GDM1 (cell line): ENCODE data around the gene TTC28.
"Not testable (repeated sequence)": the region's sequence is repeated elsewhere in the genome, so short reads cannot be mapped to it uniquely, and the experiment has no call there.

ENCODE experiments used
- DNase-seq: peaks from one replicate; lab custom pipeline; 2025; lab: John Stamatoyannopoulos, UW

Gene TTC28

GRCh38 chr22:28674121-28674563 is 5.5 kb downstream of the TTC28 start:
- peak; percentile 65 for DNase-seq

- no peak for DNase-seq
Observed at GRCh38 chr22:28670756-28671155, 8.9 kb downstream of the TTC28 start.

DNA sequence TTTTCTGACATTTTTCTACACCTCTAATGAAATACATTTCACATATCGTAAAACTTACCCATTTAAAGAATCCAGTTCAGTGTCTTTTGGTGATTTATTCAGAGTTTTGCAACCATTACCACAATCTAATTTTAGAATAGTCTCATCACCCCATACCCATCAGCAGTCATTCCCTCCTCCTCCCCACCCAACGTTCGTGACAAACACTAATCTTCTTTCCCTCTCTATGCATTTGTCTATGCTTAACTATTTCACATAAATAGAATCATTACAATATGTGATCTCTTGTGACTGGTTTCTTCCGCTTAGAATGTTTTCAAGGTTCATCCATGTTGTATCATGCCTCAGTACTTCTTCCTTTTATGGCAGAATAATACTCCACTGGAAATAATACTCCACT is 9.5 kb downstream of the TTC28 start:
- no peak for DNase-seq

- no peak for DNase-seq
Observed at GRCh38 chr22:28669387-28669786, 10.3 kb downstream of the TTC28 start.

DNA sequence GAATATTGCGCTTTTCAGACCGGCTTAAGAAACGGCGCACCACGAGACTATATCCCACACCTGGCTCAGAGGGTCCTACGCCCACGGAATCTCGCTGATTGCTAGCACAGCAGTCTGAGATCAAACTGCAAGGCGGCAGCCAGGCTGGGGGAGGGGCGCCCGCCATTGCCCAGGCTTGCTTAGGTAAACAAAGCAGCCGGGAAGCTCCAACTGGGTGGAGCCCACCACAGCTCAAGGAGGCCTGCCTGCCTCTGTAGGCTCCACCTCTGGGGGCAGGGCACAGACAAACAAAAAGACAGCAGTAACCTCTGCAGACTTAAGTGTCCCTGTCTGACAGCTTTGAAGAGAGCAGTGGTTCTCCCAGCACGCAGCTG is 16.1 kb downstream of the TTC28 start:
- DNase-seq, result not testable (repeated sequence)

GRCh38 chr22:28658448-28658847 is 21.2 kb downstream of the TTC28 start:
- no peak for DNase-seq

- DNase-seq, result no peak
Observed at GRCh38 chr22:28656181-28656580, 23.5 kb downstream of the TTC28 start.

GRCh38 chr22:28650463-28650862 is 29.2 kb downstream of the TTC28 start:
- no peak for DNase-seq

DNA sequence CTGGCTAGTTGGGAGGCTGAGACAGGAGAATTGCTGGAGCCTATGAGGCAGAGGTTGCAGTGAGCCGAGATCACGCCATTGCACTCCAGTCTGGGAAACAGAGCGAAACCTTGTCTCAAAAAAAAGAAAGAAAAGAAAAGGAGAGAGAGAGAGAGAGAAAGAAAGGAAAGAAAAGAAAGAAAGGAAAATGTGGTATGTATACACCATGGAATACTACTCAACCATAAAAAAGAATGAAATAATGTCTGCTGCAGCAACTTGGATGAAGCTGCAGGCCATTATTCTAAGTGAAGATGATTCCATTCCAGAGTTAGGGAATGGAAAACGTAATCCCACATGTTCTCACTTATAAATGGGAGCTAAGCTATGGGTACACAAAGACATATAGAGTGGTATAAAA is 30.8 kb downstream of the TTC28 start:
- DNase-seq, result no peak

DNA sequence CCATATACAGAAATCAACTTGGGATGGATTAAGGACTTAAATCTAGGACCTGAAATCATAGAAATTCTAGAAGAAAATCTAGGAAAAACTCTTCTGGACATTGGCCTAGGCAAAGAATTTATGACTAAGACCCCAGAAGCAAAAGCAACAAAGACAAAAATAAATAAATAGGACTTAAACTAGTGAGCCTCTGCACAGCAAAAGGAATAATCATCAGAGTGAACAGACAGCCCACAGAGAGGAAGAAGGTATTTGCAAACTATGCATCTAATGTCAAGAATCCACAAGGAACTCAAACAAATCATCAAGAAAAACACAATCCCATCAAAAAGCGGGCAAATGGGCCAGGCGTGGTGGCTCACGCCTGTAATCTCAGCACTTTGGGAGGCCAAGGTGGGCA is 32.4 kb downstream of the TTC28 start:
- no peak for DNase-seq

- DNase-seq, result no peak
Observed at GRCh38 chr22:28639321-28639720, 40.3 kb downstream of the TTC28 start.

DNA sequence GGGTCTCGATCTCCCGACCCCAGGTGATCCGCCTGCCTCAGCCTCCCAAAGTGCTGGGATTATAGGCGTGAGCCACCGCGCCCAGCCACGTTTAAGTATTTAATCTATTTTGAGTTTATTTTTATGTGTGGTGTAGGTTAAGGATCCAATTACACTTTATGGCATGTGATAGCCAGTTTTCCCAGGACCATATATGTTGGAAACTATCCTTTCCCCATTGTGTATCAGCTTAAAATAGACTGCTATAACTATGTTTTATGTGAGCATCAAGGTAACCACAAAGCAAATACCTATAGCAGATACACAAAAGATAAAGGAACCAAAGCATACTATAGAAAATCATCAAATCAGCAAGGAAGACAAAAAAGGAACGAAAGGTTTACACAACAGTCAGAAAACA is 42.4 kb downstream of the TTC28 start:
- no peak for DNase-seq

GRCh38 chr22:28630177-28630574 is 49.5 kb downstream of the TTC28 start:
- DNase-seq, result no peak

GRCh38 chr22:28629420-28630176 is 50.0 kb downstream of the TTC28 start:
- DNase-seq, result no peak

GRCh38 chr22:28628766-28629165 is 50.9 kb downstream of the TTC28 start:
- no peak for DNase-seq

DNA sequence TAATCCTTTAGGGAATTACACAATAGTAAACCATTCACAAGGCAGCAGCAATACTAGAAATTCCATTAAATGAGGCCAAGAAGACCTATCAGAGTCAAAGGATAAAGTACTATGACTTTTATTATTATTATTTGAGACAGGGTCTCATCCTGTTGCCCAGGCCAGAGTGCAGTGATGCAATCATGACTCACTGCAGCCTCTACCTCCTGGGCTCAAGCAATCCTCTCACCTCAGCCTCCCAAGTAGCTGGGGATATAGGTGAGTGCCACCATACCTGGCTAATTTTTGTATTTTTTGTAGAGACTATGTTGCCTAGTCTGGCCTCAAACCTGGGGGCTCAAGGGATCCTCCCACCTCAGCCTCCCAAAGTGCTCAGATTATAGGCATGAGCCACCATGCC is 51.8 kb downstream of the TTC28 start:
- no peak for DNase-seq

GRCh38 chr22:28620244-28620922 is 59.3 kb downstream of the TTC28 start:
- DNase-seq, result no peak

DNA sequence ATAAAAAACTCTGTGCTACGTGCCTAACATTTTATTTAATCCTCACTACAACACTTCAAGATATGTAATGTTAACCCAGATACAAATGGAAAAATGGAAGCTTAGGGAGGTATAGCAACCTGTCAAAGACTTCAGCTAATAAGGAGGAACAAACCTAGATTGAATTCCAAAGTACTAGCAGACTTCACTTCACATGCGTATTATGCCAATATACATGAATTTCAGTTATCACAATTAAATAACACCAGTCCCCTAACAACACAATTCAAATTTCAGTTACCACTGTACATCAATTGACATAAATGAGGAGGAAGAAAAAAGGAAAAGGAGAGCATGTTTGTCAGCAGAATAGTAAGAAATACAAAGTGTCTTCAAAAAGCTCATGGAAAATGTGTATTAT is 60.4 kb downstream of the TTC28 start:
- DNase-seq, result no peak

GRCh38 chr22:28615423-28615822 is 64.2 kb downstream of the TTC28 start:
- not testable (repeated sequence) for DNase-seq

DNA sequence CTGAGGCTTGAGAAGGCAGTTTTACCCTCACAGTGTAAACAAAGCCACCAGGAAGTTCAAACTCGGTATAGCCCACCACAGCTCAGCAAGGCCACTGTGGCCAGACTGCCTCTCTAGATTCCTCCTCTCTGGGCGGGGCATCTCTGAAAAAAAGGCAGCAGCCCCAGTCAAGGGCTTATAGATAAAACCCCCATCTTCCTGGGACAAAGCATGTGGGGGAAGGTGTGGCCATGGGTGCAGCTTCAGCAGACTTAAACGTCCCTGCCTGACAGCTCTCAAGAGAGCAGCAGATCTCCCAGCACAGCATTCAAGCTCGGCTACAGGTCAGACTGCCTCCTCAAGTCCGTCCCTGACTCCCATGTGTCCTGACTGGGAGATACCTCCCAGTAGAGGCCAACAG is 69.7 kb downstream of the TTC28 start:
- no peak for DNase-seq

DNA sequence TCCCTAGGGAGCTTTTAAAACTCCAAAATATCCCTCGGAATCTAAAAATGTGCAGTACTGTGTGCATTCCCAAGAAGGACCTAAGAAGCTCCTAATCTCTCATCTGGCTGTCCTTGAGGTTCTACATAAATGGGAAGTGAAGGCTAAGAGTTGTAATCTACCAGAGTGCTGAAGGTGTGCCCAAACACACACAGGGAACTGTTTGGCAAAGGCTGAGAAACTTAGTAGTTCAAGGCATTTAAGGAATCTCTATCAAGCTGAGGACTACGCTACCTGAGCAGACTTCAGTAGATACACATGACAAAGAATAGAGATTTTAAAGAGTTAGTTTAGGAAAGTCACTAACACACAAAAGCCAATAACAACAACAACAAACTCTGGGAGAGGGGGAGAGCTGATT is 71.1 kb downstream of the TTC28 start:
- DNase-seq, result no peak

GRCh38 chr22:28607795-28608194 is 71.8 kb downstream of the TTC28 start:
- DNase-seq, result no peak

DNA sequence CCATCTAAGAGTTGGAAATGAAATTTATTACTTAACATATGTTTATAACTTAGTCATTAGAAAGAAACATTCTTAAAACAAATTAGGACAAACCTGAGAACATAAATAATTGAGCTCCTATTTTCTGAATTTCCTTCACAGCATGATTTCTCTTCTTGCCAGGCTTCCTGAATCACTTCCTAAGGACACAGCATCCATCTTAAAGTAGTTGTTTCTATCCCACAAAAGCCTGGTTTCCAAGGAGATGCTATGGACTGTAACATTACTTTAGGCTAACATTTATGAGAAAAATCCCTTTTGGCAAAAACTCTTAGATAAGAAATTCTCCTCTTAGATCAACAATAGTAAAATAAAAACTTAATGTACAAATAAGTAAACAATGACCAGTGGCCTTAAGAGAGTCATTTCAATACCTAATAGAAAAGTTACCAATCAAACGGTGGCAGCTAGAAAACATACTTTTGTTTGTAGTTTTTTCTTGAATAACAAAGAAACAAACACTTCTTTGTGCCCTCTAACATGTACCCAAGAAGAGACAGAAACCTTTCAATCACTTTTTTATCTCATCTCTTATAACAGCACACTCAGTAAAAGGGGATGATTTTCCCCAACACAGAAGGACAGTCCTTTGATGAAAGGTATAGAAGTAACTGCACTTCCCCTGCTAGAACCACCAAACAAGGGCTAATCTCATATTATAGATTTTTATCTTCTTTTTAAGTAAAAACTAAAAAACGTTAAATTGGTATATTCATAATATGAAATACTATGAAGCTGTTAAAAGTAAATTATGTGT is 74.5 kb downstream of the TTC28 start:
- DNase-seq, result no peak
